H1 (cell line): ENCODE results near the gene CES4A.

Experiments
- ATF3 ChIP-seq: IDR thresholded peaks from 2 replicates; pipeline ENCODE4 v1.6.1; 2011; ENCODE audit warnings: low read depth, mild to moderate bottlenecking, low read length; ENCODE audit not compliant: insufficient read depth
- CTCF ChIP-seq, 3 experiments: IDR thresholded peaks; 1 replicate in 2 of 3; 2 replicates in 1 of 3; pipeline versions ENCODE4 v1.5.1 to v1.6.1; 2011; ENCODE audit warnings: low read length in 3 of 3, mild to moderate bottlenecking in 3 of 3, inconsistent platforms in 2 of 3, low read depth in 1 of 3, moderate library complexity in 1 of 3; ENCODE audit not compliant: insufficient read depth in 1 of 3; ENCODE audit errors: control extremely low read depth in 1 of 3
- HDAC2 ChIP-seq, 2 experiments: fragments of 300-600 bp in 1 of 2; sonication (generic) in 1 of 2; IDR thresholded peaks; 2 replicates each; pipeline ENCODE4 v1.6.1; 2011 to 2012; ENCODE audit warnings: low read depth in 2 of 2, low read length in 2 of 2, mild to moderate bottlenecking in 2 of 2, moderate library complexity in 2 of 2, borderline replicate concordance in 1 of 2, inconsistent platforms in 1 of 2
- KDM4A ChIP-seq: IDR thresholded peaks from one replicate; pipeline ENCODE4 v1.7.1; 2012; ENCODE audit warnings: low read depth, mild to moderate bottlenecking, moderate library complexity, low read length, inconsistent platforms; ENCODE audit not compliant: severe bottlenecking
- NRF1 ChIP-seq: IDR thresholded peaks from 2 replicates; pipeline ENCODE4 v1.6.1; 2011; ENCODE audit warnings: mild to moderate bottlenecking, low read depth, low read length, improper control_type of control experiment
- POLR2A ChIP-seq, 2 experiments: IDR thresholded peaks; 1 replicate in 1 of 2; 2 replicates in 1 of 2; pipeline ENCODE4 v1.6.1; 2011; ENCODE audit warnings: low read depth in 2 of 2, low read length in 2 of 2, mild to moderate bottlenecking in 2 of 2; ENCODE audit errors: control extremely low read depth in 1 of 2
- POLR2AphosphoS5 ChIP-seq: IDR thresholded peaks from 2 replicates; pipeline ENCODE4 v1.6.1; 2011; ENCODE audit warnings: low read depth, low read length
- RAD21 ChIP-seq, 2 experiments: IDR thresholded peaks in 1 of 2; conservative IDR thresholded peaks in 1 of 2; 2 replicates each; pipeline ENCODE4 v1.6.1; 2011; ENCODE audit warnings: low read depth in 2 of 2, low read length in 2 of 2, improper control_type of control experiment in 1 of 2, inconsistent platforms in 1 of 2, mild to moderate bottlenecking in 1 of 2, moderate library complexity in 1 of 2
- SAP30 ChIP-seq: fragments of 300-600 bp; sonication (generic); IDR thresholded peaks from 2 replicates; pipeline ENCODE4 v1.7.1; 2012; ENCODE audit warnings: low read length, moderate library complexity, mild to moderate bottlenecking, inconsistent platforms; ENCODE audit not compliant: insufficient read depth, insufficient replicate concordance
- SIN3A ChIP-seq, 2 experiments: IDR thresholded peaks in 1 of 2; conservative IDR thresholded peaks in 1 of 2; 2 replicates each; pipeline ENCODE4 v1.6.1; 2011 to 2012; ENCODE audit warnings: low read length in 2 of 2, improper control_type of control experiment in 1 of 2, low read depth in 1 of 2, mild to moderate bottlenecking in 1 of 2
- SP1 ChIP-seq: IDR thresholded peaks from 2 replicates; pipeline ENCODE4 v1.6.1; 2011; ENCODE audit warnings: low read depth, low read length
- SP2 ChIP-seq: IDR thresholded peaks from 2 replicates; pipeline ENCODE4 v1.6.1; 2012; ENCODE audit warnings: mild to moderate bottlenecking, low read length, inconsistent platforms

- TF ChIP-seq POLR2A (IDR thresholded peaks at IDR 0.05; ENCODE audit: control extremely low read depth in 1 of 2, low read depth in 2 of 2, low read length in 2 of 2) (no peak), CTCF (IDR thresholded peaks at IDR 0.05; ENCODE audit: control extremely low read depth in 1 of 3, insufficient read depth in 1 of 3, low read depth in 1 of 3, low read length in 3 of 3) (no peak), SIN3A (conservative IDR thresholded peaks at IDR 0.05 in 1 of 2, IDR thresholded peaks at IDR 0.05 in 1 of 2; ENCODE audit: low read depth in 1 of 2, low read length in 2 of 2) (no peak), POLR2AphosphoS5 (no peak), NRF1 (no peak), SAP30 (no peak), KDM4A (no peak), SP2 (no peak), ATF3 (no peak), SP1 (no peak), HDAC2 (IDR thresholded peaks at IDR 0.05; ENCODE audit: borderline replicate concordance in 1 of 2, low read depth in 2 of 2, low read length in 2 of 2) (no peak), RAD21 (IDR thresholded peaks at IDR 0.05 in 1 of 2, conservative IDR thresholded peaks at IDR 0.05 in 1 of 2; ENCODE audit: low read depth in 2 of 2, low read length in 2 of 2) (no peak)
Measured at GRCh38 chr16:66943426-66944053, 44.8 kb upstream of the CES4A start.
